NCI-H2171 treated with DMSO at 0.1 percent for 48 hours (cell line): Measurements from ENCODE around the gene SAMHD1.
"Not testable (repeated sequence)": the region's sequence is repeated elsewhere in the genome, so short reads cannot be mapped to it uniquely, and the experiment has no call there.

Experiments used
- DNase-seq: peaks from one replicate; lab custom pipeline; 2025; lab: John Stamatoyannopoulos, UW

The SAMHD1 gene

GRCh38 chr20:36951198-36951978 lies at the start of gene SAMHD1:
Gene SAMHD1 (minus strand): TSS chr20:36951708. CDS start chr20:36951643, 65 bp downstream.
- DNase-seq = peak; percentile 94

- DNase-seq = not testable (repeated sequence)
These were observed 48.7 kb upstream of the SAMHD1 start for GRCh38 chr20:37000171-37000570.

- DNase-seq = no peak
These were observed 47.1 kb upstream of the SAMHD1 start for GRCh38 chr20:36998652-36999051.

GRCh38 chr20:36997121-36997520 lies 45.6 kb upstream of the SAMHD1 start:
- no peak for DNase-seq

- DNase-seq = not testable (repeated sequence)
These were observed 42.7 kb upstream of the SAMHD1 start for GRCh38 chr20:36994221-36994620.

GRCh38 chr20:36992802-36993334 lies 41.4 kb upstream of the SAMHD1 start:
- peak; percentile 5 for DNase-seq

- no peak for DNase-seq
These were observed 40.2 kb upstream of the SAMHD1 start for GRCh38 chr20:36991703-36992102.

GRCh38 chr20:36989797-36990196 lies 38.3 kb upstream of the SAMHD1 start:
- no peak for DNase-seq

- peak; percentile 80 for DNase-seq
These were observed 37.0 kb upstream of the SAMHD1 start for GRCh38 chr20:36988494-36988966.

GRCh38 chr20:36984257-36984638 lies 32.7 kb upstream of the SAMHD1 start:
- DNase-seq = peak; percentile 92

GRCh38 chr20:36975099-36975818 lies 23.8 kb upstream of the SAMHD1 start:
- no peak for DNase-seq

- DNase-seq = no peak
These were observed 23.2 kb upstream of the SAMHD1 start for GRCh38 chr20:36974660-36975059.

GRCh38 chr20:36971103-36971502 lies 19.6 kb upstream of the SAMHD1 start:
- DNase-seq = no peak

- no peak for DNase-seq
These were observed 18.1 kb upstream of the SAMHD1 start for GRCh38 chr20:36969478-36970186.

GRCh38 chr20:36969051-36969450 lies 17.5 kb upstream of the SAMHD1 start:
- DNase-seq = no peak

- no peak for DNase-seq
These were observed 16.1 kb upstream of the SAMHD1 start for GRCh38 chr20:36967636-36968035.

GRCh38 chr20:36966965-36967364 lies 15.5 kb upstream of the SAMHD1 start:
- not testable (repeated sequence) for DNase-seq

- DNase-seq = not testable (repeated sequence)
These were observed 10.9 kb upstream of the SAMHD1 start for GRCh38 chr20:36962354-36962941.

- no peak for DNase-seq
These were observed 7.7 kb upstream of the SAMHD1 start for GRCh38 chr20:36959242-36959641.

- DNase-seq = no peak
These were observed 6.6 kb upstream of the SAMHD1 start for GRCh38 chr20:36957875-36958667.

- no peak for DNase-seq
These were observed 5.2 kb upstream of the SAMHD1 start for GRCh38 chr20:36956674-36957073.
